NCI-H187 treated with DMSO at 0.1 percent for 48 hours (cell line): ENCODE measurements around the gene TRNAU1AP.

Experiments
- DNase-seq: peaks from one replicate; lab custom pipeline; 2025; lab: John Stamatoyannopoulos, UW

Gene TRNAU1AP

DNA sequence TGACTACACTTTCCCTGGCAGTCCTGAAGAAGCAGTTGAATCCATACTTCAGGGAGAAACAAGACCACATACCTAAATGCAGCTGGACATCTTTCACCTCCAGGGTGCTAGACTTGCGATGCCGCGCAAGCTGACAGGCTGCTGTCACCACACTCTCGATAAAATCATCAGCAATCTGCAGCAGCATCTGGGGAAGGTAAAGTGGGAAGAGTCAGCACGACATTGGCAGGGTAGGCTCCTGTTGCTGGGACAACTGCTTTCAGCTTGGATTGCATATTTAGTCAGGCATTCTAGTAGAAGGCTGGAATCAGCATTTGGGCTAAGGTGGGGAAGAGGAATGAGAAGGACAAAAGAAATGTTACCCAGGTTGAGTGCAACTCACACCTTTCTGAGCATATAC lies 60.3 kb downstream of the TRNAU1AP start:
- no peak for DNase-seq
